Neuronal stem cell (in vitro differentiated cells): ENCODE results near the gene DESI2.

ENCODE experiments used
- DNase-seq: peaks from one replicate; pipeline ENCODE4 v3.0.0-alpha.2; 2013; ENCODE audit warnings: low spot score
- H2AFZ ChIP-seq: one replicate; pipeline ENCODE4 v1.6.1; 2013; ENCODE audit warnings: mild to moderate bottlenecking, low read length, inconsistent platforms
- H2AK5ac ChIP-seq: 2 replicates; pipeline ENCODE4 v1.6.1; 2013; ENCODE audit warnings: low read depth, mild to moderate bottlenecking, inconsistent platforms, low read length, moderate library complexity, mixed read lengths
- H2BK120ac ChIP-seq: 2 replicates; pipeline ENCODE4 v1.6.1; 2013; ENCODE audit warnings: low read depth, mild to moderate bottlenecking, inconsistent platforms, low read length, moderate library complexity, mixed read lengths
- H2BK12ac ChIP-seq: one replicate; pipeline ENCODE4 v1.6.1; 2013; ENCODE audit warnings: low read length, inconsistent platforms
- H2BK15ac ChIP-seq: 2 replicates; pipeline ENCODE4 v1.6.1; 2013; ENCODE audit warnings: mild to moderate bottlenecking, low read length, inconsistent platforms, mixed read lengths
- H2BK5ac ChIP-seq: one replicate; pipeline ENCODE4 v1.6.1; 2013; ENCODE audit warnings: inconsistent platforms, mild to moderate bottlenecking, low read length, moderate library complexity
- H3K14ac ChIP-seq: one replicate; pipeline ENCODE4 v1.6.1; 2013; ENCODE audit warnings: low read length, inconsistent platforms
- H3K18ac ChIP-seq: 2 replicates; pipeline ENCODE4 v1.6.1; 2013; ENCODE audit warnings: low read length, inconsistent platforms
- H3K23ac ChIP-seq: 2 replicates; pipeline ENCODE4 v1.6.1; 2013; ENCODE audit warnings: low read depth, mild to moderate bottlenecking, mixed read lengths, low read length, inconsistent platforms; ENCODE audit not compliant: poor library complexity
- H3K27ac ChIP-seq: replicated peaks from 3 replicates; pipeline ENCODE4 v1.5.1; 2013; ENCODE audit warnings: low read length, inconsistent platforms
- H3K27me3 ChIP-seq, 3 experiments: 2 replicates each; pipeline ENCODE4 v1.6.1; 2013; ENCODE audit warnings: low read length in 3 of 3, mild to moderate bottlenecking in 2 of 3, inconsistent platforms in 1 of 3, low read depth in 1 of 3, mixed read lengths in 1 of 3, moderate library complexity in 1 of 3; ENCODE audit not compliant: control insufficient read depth in 3 of 3, insufficient read depth in 3 of 3
- H3K36me3 ChIP-seq, 2 donors: replicated peaks in 1 of 2; 2 replicates each; pipeline ENCODE4 v1.6.1; 2013; ENCODE audit warnings: low read length in 2 of 2; ENCODE audit not compliant: control insufficient read depth in 2 of 2, insufficient read depth in 2 of 2
- H3K4ac ChIP-seq: 2 replicates; pipeline ENCODE4 v1.6.1; 2013; ENCODE audit warnings: inconsistent platforms, mild to moderate bottlenecking, low read length, moderate library complexity
- H3K4me1 ChIP-seq, 2 donors: 1 replicate in 1 of 2; 2 replicates in 1 of 2; pipeline ENCODE4 v1.6.1; 2013; ENCODE audit warnings: low read length in 2 of 2, low read depth in 1 of 2; ENCODE audit not compliant: control insufficient read depth in 2 of 2, insufficient read depth in 1 of 2
- H3K4me2 ChIP-seq: one replicate; pipeline ENCODE4 v1.6.1; 2013; ENCODE audit warnings: mild to moderate bottlenecking, low read length, inconsistent platforms; ENCODE audit not compliant: insufficient read depth, poor library complexity, severe bottlenecking
- H3K4me3 ChIP-seq, 2 donors: 2 replicates each; pipeline ENCODE4 v1.5.1; 2013; ENCODE audit warnings: low read length in 2 of 2, mild to moderate bottlenecking in 2 of 2, inconsistent platforms in 1 of 2, moderate library complexity in 1 of 2
- H3K79me1 ChIP-seq: one replicate; pipeline ENCODE4 v1.6.1; 2013; ENCODE audit warnings: low read depth, mild to moderate bottlenecking, inconsistent platforms, low read length, moderate library complexity
- H3K9ac ChIP-seq: one replicate; pipeline ENCODE4 v1.6.1; 2013; ENCODE audit warnings: mild to moderate bottlenecking, low read depth, low read length, inconsistent platforms; ENCODE audit not compliant: poor library complexity
- H3K9me3 ChIP-seq, 2 donors: replicated peaks in 1 of 2; 2 replicates each; pipeline versions ENCODE3 to v1.6.1; 2013; ENCODE audit warnings: low read length in 2 of 2, mild to moderate bottlenecking in 2 of 2, inconsistent platforms in 1 of 2, low read depth in 1 of 2, mixed read lengths in 1 of 2, moderate library complexity in 1 of 2; ENCODE audit not compliant: control insufficient read depth in 2 of 2, insufficient read depth in 1 of 2
- H4K8ac ChIP-seq: one replicate; pipeline ENCODE4 v1.6.1; 2013; ENCODE audit warnings: low read depth, mild to moderate bottlenecking, inconsistent platforms, low read length, moderate library complexity
- H4K91ac ChIP-seq: one replicate; pipeline ENCODE4 v1.6.1; 2013; ENCODE audit warnings: low read length, low read depth, mild to moderate bottlenecking, inconsistent platforms; ENCODE audit not compliant: poor library complexity
- WGBS, 2 donors: extraction: QIAGEN DNeasy Blood & Tissue Kit; methylation state at CpG; one replicate each; pipeline ENCODE4 v1.1.7; 2013; ENCODE audit warnings: missing lambda C conversion rate in 2 of 2, mixed read lengths in 1 of 2; ENCODE audit not compliant: insufficient read length in 2 of 2, insufficient replicate concordance in 1 of 2; ENCODE audit errors: extremely low coverage in 2 of 2; 5-methylcytosine and 5-hydroxymethylcytosine counted together

Gene DESI2

GRCh38 chr1:244640917-244641316 is 12.0 kb upstream of the DESI2 start:
- Histone ChIP-seq H3K4ac (no peak overlapping the region), H3K14ac (no peak overlapping the region), H2AK5ac (no peak overlapping the region)

GRCh38 chr1:244642526-244642925 is 10.4 kb upstream of the DESI2 start:
- no peak overlapping the region for H3K9ac ChIP-seq
- H4K91ac ChIP-seq, result no peak overlapping the region
- H2AK5ac ChIP-seq, result no peak overlapping the region
- H3K36me3 ChIP-seq, result no peaks in the 10 kb centered on the region
- no peak overlapping the region for H3K4ac ChIP-seq
- no peak overlapping the region for H3K18ac ChIP-seq
- no peak overlapping the region for H3K27ac ChIP-seq
- H3K23ac ChIP-seq, result peak overlapping the region; percentile 17
- no peak overlapping the region for H2BK5ac ChIP-seq
- H3K9me3 ChIP-seq, result peaks cover 0 to 6% of the 10 kb centered on the region in 2 donors
- H2BK120ac ChIP-seq, result no peak overlapping the region
- H3K27me3 ChIP-seq, result peaks cover 0 to 3% (median 2%) of the 10 kb centered on the region in 3 experiments
- WGBS, 2 donors, result no CpG with 5 or more reads among the region's 16 CpGs
- no peak overlapping the region for H2BK12ac ChIP-seq
- no peak for DNase-seq
- no peak overlapping the region for H2AFZ ChIP-seq
- no peak overlapping the region for H3K14ac ChIP-seq
- H3K4me2 ChIP-seq, result no peak overlapping the region
- H4K8ac ChIP-seq, result no peak overlapping the region
- no peaks in the 10 kb centered on the region for H3K4me1 ChIP-seq
- H3K79me1 ChIP-seq, result no peaks in the 10 kb centered on the region
- H2BK15ac ChIP-seq, result no peak overlapping the region
- no peak overlapping the region for H3K4me3 ChIP-seq

More at GRCh38 chr1:244640917-244641316, 12.0 kb upstream of the DESI2 start:
- Histone ChIP-seq H2BK5ac (no peak overlapping the region), H3K4me1 (peaks cover 0 to under 1% of the 10 kb centered on the region in 2 donors), H4K8ac (no peak overlapping the region), H2AFZ (no peak overlapping the region), H2BK12ac (no peak overlapping the region), H3K4me3 (no peak overlapping the region), H3K18ac (no peak overlapping the region), H2BK15ac (no peak overlapping the region), H2BK120ac (no peak overlapping the region), H3K9ac (no peak overlapping the region), H4K91ac (no peak overlapping the region), H3K27me3 (peaks cover 0 to 3% (median 2%) of the 10 kb centered on the region in 3 experiments), H3K4me2 (no peak overlapping the region), H3K36me3 (no peaks in the 10 kb centered on the region), H3K79me1 (no peaks in the 10 kb centered on the region), H3K27ac (no peak overlapping the region), H3K9me3 (peaks cover 0 to 6% of the 10 kb centered on the region in 2 donors), H3K23ac (no peak overlapping the region)
- no peak for DNase-seq
- WGBS, 2 donors, result no CpG with 5 or more reads among the region's 6 CpGs

DNA sequence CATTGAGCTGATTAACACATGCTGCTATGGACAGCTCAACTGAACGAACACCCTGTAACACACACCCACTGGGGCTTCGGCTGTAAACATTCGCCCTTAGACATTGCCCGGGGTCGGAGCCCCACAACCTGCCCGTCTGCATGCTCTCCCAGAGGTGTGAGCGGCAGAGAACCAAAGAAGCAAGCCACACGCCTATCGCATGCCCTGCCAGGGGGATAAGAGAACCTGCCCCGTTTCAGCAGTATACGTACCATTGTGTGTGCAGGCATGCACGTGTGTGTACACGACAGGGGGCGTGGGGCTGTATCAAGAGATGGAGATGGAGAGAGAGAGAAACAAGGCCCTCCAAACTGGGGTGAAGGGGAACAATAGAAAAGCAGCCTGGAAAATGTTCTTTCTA is 9.9 kb upstream of the DESI2 start:
- no peak overlapping the region for H3K4me3 ChIP-seq
- H4K91ac ChIP-seq, result no peak overlapping the region
- H3K79me1 ChIP-seq, result no peaks in the 10 kb centered on the region
- no peak overlapping the region for H2BK12ac ChIP-seq
- H3K4ac ChIP-seq, result no peak overlapping the region
- no peak for DNase-seq
- H3K4me1 ChIP-seq, result no peaks in the 10 kb centered on the region
- H2BK120ac ChIP-seq, result no peak overlapping the region
- no peaks in the 10 kb centered on the region for H3K36me3 ChIP-seq
- peaks cover 0 to 3% (median 2%) of the 10 kb centered on the region in 3 experiments for H3K27me3 ChIP-seq
- no peak overlapping the region for H2BK15ac ChIP-seq
- H3K14ac ChIP-seq, result no peak overlapping the region
- no peak overlapping the region for H2BK5ac ChIP-seq
- H2AK5ac ChIP-seq, result no peak overlapping the region
- WGBS, 2 donors, result no CpG with 5 or more reads among the region's 14 CpGs
- H3K18ac ChIP-seq, result no peak overlapping the region
- H4K8ac ChIP-seq, result no peak overlapping the region
- no peak overlapping the region for H2AFZ ChIP-seq
- no peak overlapping the region for H3K9ac ChIP-seq
- no peak overlapping the region for H3K27ac ChIP-seq
- peaks cover 0 to 6% of the 10 kb centered on the region in 2 donors for H3K9me3 ChIP-seq
- H3K4me2 ChIP-seq, result no peak overlapping the region
- no peak overlapping the region for H3K23ac ChIP-seq

DNA sequence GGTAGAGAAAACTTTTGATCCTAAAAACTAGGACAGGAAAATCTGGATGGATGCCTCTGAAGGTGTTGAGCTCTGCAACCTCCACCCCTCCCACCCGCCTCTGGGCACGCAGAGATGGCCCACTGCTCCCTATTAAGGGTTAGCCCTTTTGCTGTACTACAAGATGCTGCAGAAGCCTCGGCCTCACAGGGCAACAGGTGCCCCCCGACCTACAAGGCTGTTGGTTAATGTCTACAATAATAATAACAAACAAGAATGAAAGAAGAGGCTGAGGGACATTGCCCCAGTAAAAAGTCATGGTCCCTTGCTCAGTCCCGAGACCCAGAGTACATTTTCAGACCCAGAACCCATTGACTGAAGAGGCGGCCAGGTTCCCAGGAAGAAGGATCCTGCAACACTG is 7.5 kb upstream of the DESI2 start:
- Histone ChIP-seq H3K4me2 (no peak overlapping the region), H3K4me1 (no peaks in the 10 kb centered on the region), H4K8ac (no peak overlapping the region), H2BK5ac (no peak overlapping the region), H3K4me3 (no peak overlapping the region), H2BK12ac (no peak overlapping the region), H3K14ac (no peak overlapping the region), H3K4ac (no peak overlapping the region), H2BK120ac (no peak overlapping the region), H3K9me3 (peaks cover 0 to 6% of the 10 kb centered on the region in 2 donors), H2AFZ (no peak overlapping the region), H3K23ac (no peak overlapping the region), H4K91ac (no peak overlapping the region), H3K9ac (no peak overlapping the region), H2BK15ac (no peak overlapping the region), H3K18ac (no peak overlapping the region), H3K27ac (no peak overlapping the region), H2AK5ac (no peak overlapping the region), H3K36me3 (no peaks in the 10 kb centered on the region), H3K79me1 (no peaks in the 10 kb centered on the region), H3K27me3 (no peaks in the 10 kb centered on the region)
- WGBS, 2 donors, result no CpG with 5 or more reads among the region's 6 CpGs
- DNase-seq, result no peak
